ENCODE measurements around the gene THSD8.
A peak's percentile ranks its signal among the peaks of the same experiment; 100 is the strongest.
"Not testable (repeated sequence)": the region's sequence is repeated elsewhere in the genome, so short reads cannot be mapped to it uniquely, and the experiment has no call there.

The THSD8 gene

GRCh38 chr19:12793290-12794195 lies 8.3 kb upstream of the THSD8 start:
- DNase-seq = peak; percentile 97

DNA sequence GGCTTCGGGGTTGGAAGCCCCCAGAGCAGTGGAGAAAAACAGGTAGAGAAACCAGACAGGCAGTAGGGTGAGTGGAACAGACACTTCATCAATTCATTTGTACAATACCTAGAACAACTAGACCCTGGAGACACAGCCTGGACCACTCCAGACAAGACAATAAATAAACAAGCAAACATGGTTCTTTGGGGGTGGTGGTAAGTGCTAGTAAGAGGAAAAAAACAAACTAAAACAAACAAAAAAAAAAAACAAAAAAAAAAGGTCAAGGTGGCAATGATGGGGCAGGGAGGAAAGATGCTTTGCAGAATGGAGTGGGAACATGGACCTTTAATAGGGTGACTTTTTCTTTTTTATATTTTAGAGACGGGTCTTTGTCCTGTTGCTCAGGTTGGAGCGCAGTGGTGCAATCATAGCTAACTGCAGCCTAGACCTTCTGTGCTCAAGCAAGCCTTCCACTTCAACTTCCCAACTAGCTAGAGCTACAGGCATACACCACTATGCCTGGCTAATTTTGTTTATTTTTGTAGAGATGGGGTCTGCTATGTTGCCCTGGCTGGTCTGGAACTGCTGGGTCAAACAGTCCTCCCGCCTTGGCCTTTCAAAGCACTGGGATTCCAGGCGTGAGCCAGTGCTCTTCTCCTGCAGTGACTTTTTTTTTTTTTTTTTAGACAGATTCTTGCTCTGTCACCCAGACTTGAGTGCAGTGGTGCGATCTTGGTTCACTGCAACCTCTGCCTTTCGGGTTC lies 7.5 kb upstream of the THSD8 start:
- DNase-seq = no peak

GRCh38 chr19:12794971-12795381 lies 6.9 kb upstream of the THSD8 start:
- DNase-seq = no peak

DNA sequence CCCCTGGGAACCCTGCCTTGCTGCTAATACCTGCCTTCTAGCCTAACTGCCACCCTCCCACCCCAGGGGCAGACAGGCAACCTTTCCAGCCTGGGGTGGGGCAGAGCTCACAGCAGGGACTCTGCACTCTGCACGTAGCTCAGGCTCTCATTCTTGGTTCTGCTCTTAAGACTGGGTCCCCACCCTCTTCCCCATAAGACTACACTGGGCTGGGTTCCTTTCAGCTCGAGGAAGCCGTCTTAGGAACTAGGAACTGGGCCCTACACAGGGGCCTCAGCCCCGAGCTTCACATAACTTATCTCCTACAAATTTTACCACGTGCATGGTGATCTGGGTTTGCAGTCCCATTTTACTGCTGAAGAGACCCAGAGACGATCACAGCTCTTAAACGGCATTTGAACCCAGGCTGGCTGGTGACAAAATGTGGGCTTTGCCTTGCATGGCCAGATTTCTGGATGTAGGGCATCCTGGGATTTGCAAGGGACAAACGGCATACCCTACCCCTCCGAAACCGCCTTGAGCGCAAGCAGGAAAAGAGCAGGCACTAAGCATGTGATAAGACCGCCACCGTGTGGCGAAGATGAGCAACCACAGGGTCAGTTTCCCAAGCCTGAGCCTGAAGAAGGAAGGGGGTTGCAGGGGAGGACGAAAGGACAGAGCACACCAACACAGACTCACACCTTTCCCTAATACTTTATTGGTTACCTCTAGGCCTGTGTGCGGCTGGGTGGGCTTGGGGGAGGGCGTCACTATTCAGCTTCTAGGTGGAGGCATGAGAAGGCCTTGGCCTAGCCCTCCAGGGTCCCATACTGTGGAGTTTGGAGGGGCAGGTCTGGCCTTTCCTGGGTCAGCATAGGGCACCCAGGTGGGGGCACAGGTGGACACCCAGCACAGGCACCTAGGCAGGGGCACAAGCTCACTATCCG lies 5.5 kb upstream of the THSD8 start:
- peak; percentile 96 for DNase-seq

GRCh38 chr19:12797141-12797587 lies 4.7 kb upstream of the THSD8 start:
- no peak for DNase-seq

GRCh38 chr19:12797607-12798006 lies 4.3 kb upstream of the THSD8 start:
- not testable (repeated sequence) for DNase-seq

DNA sequence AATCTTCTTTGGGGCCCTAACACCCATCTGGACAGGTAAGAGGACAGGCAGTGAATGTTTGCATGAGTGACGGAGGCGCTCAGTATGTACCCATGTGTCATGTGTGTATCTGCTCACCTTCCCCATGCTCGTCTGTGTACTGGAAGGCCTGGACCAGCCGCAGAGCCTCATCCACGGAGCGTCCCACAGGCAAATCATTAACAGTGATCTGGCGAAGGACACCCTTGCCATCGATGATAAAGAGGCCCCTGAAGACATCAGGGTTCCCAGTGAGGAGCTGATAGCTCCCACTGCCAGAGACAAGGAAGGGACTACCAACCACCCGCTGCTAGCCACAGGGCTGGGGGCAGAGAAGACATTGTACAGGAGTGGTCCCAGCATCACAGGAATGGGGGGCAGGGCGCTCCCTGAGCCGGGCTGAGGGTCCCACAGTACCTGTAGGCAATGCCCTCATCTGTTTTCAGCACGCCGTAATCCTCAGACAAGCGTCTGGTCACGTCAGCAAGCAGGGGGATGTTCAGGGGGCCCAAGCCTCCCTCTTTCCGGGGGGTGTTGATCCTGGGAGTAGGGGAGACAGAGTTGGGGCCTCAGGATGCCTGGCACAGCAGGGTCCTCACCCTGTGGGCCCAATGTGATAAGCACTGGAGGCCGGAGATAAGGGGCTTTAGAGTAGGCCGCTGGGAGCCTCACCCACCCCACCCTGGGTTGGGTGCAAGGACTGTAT lies 2.0 kb upstream of the THSD8 start:
- DNase-seq = no peak

DNA sequence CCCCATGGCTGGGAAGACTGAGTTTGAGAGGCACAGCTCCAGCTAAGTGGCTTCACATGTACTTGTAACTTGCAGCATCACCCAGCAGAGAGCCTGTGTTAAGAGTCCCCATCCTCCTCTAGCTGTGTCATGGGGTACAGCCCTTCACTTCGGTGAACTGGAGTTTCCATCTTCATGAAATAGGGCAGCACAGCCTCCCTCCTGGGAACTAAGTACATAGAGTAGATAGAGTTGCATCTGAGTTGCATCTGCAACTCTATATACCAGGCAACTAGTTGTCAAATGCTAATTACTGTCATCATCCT lies 1.5 kb upstream of the THSD8 start:
- DNase-seq = no peak

DNA sequence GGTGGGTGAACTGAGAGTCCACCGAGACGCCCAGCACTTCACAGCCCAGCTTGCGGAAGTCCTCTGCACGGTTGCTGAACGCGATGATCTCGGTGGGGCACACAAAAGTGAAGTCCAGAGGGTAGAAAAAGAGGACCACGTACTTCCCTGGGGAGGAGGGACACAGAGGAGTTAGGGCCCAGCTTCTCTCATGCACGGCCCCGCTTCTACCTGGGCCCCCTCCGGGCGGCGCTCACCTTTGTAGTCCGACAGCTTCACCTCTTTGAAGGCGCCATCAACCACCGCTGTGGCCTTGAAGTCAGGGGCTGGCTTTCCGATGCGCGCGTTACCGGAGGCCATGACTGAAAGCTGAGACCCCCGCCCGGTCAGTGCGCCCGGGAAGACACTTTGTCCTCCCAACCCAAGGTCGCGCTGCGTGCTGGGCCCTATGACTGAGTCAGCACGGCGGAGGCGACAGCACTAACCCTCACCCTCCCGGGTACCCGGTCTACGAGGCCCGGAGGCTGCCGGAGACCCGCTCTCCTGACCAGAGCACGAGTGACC lies 875 bp upstream of the THSD8 start:
- DNase-seq = peak; percentile 58

DNA sequence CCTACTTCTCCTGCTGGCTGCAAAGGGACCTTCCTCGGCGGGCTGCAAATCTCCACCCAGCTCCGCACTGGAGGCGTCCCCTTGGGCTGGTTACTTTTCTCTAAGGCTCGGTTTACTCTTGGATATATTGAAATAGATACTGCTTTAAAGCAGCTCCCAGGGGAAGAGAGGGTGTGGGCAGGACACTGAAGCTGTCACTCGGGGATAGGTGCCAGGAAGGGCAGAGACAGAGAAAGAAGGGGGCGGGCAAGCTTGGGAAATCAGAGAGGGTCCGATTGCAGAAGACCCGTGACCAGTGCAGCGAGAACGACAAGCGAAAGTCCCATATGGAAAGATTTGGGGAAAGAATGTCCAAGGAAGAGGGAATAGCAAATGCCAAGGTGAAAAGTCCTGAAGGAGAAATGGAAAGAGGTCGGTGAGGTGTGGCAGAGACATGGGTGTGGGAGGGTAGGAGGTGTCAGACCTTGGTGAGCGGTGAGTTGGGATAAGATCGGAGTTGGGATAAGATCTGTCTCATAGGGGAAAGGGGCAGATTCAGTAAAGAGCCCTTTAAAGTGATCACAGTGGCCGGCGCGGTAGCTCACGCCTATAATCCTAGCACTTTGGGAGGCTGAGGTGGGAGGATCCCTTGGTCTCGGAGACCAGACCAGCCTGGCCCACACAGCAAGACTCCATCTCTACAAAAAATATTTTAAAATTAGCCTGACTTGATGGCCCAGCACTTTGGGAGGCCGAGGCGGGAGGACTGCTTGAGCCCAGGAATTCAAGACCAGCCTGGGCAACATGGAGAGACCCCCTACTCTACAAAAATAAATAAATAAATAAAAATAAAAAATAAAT lies 618 bp downstream of the THSD8 start:
- no peak for DNase-seq

GRCh38 chr19:12804051-12804450 lies 2.2 kb downstream of the THSD8 start:
- no peak for DNase-seq

DNA sequence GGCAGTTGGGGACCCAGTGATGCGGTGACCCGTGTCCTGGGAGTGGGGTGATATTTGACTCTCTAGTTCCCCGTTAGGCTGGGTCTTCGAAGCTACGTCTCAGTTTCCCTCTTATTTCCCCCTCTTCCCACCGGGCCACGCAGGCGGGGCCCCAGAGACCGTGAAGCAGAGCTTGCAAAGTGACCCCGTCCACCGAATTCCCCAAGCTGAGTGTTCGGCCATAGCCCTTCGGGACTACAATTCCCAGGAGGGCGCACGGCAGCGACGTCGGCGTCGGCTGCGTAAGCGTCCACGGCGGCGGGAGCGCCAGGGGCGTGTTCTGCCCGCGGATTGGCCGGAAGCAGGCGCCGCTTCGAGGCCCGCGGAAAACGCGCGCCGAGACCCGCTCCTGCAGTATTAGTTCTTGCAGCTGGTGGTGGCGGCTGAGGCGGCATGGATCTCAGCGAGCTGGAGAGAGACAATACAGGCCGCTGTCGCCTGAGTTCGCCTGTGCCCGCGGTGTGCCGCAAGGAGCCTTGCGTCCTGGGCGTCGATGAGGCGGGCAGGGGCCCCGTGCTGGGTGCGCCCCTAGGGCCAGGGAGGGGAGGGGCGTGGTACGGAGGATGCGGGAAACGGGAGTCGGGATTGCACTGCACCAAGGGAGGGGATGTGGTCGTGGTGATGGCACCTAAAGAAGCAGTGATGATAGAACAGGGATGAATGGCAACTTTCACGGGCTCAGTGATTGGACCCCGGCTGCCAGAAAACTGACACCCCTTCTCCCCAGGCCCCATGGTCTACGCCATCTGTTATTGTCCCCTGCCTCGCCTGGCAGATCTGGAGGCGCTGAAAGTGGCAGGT lies 4.6 kb downstream of the THSD8 start, which contains the start of gene RNASEH2A:
RNASEH2A (plus strand) TSS at position 343 of the 840 bp plus-strand sequence; CDS start at position 433, 90 bp downstream.
- DNase-seq = peak; percentile 96

GRCh38 chr19:12815088-12815487 lies 13.2 kb downstream of the THSD8 start:
- no peak for DNase-seq

GRCh38 chr19:12817188-12817587 lies 15.3 kb downstream of the THSD8 start:
- DNase-seq = not testable (repeated sequence)

GRCh38 chr19:12817810-12818209 lies 15.9 kb downstream of the THSD8 start:
- not testable (repeated sequence) for DNase-seq

GRCh38 chr19:12821761-12822160 lies 19.9 kb downstream of the THSD8 start:
- no peak for DNase-seq

DNA sequence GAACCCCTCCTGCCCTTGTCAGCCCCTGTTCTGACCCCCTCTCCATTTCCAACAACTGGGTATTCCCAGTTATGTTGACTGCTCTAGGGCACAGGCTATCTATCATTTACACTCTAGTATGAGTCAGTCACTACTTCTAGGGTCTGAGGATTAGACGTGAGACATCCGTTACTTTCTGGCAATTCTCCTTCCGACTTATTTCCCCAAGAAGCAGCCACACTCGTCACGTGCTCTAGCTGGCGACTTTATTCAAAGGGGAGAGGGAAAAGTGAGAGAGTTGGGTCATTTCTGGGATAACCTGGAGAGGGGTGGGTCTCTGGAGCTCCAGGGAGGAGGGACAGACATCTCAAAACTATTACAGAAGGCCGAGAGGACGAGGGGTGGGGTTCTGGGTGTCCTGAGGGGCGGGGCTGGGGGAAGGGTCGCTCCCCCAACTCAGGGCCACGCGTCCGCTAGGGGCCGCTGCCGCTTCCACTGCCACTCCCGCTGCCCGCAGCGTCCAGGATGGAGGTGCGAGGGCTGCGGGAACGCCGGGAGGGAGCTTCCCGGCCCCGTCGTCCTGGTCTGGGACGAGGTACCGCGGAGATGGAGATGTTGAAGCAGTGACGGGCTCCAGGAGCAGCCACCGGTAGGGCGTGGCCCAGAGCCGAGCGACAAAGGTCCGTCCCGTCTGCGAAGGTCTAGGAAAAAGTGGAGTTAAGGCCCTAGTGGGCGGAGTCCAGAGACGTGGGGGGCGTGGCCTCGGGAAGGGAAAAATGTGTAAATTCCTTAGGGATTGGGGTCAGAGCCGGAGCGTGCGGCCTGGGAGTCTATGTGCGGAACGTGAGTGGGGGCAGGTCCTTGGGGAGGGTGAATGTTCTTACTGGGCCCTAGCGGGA lies 23.6 kb downstream of the THSD8 start:
- peak; percentile 71 for DNase-seq

GRCh38 chr19:12828494-12828893 lies 26.6 kb downstream of the THSD8 start:
- peak; percentile 55 for DNase-seq

- DNase-seq = no peak
Measured at GRCh38 chr19:12833418-12833737, 31.5 kb downstream of the THSD8 start.
